HCT116 (cell line): ENCODE measurements around the gene HOXB9. TPM values are rescaled to one million over a fixed set of nuclear protein-coding genes. Genes with fewer than 3 reads are reported as not detected.

Source experiments
- ATAC-seq: fragments of 200-7000 bp; cut with Tn5 transposase; 2 replicates; pipeline ENCODE4 v1.9.1; 2020; ENCODE audit warnings: mild to moderate bottlenecking, moderate library complexity
- BruUV-seq: library from RNA; stranded (reverse); fragments of 400-500 nt; replicated peaks from 2 replicates; lab custom pipeline; 2021; lab: Mats Ljungman, UMichigan
- CTCF ChIA-PET: fragments of 300-600 bp; sonication (Branson Sonifier 250); formaldehyde crosslinking; loops from one replicate; lab custom pipeline; 2021; ENCODE audit warnings: antibody characterized with exemption; lab: Charles Lee
- POLR2A ChIA-PET: fragments of 300-600, 350-600 bp; sonication (Branson Sonifier 250); formaldehyde crosslinking; loops from one replicate; lab custom pipeline; 2021; ENCODE audit warnings: antibody characterized with exemption; lab: Charles Lee
- RAD21 ChIA-PET, 2 experiments: fragments of 300-600 bp; sonication (Branson Sonifier 250); formaldehyde crosslinking; loops; one replicate each; lab custom pipeline; 2023; ENCODE audit warnings: low total read pairs in 2 of 2; ENCODE audit not compliant: uncharacterized antibody in 2 of 2, unreplicated experiment in 2 of 2, low non-redundant PET in 1 of 2; lab: Charles Lee
- DNase-seq: peaks from one replicate; pipeline ENCODE4 v3.0.0-alpha.2; 2010; ENCODE audit warnings: low read depth, low spot score
- H2AFZ ChIP-seq: fragments of 200-600 bp; shearing (Covaris generic), sonication (generic); 2 replicates; pipeline ENCODE4 v1.6.1; 2017; ENCODE audit warnings: low read depth, mixed run types, mixed read lengths, antibody characterized with exemption, low read length; ENCODE audit not compliant: poor library complexity, severe bottlenecking
- H3K27ac ChIP-seq: 2 replicates; pipeline ENCODE4 v1.5.1; 2012; ENCODE audit warnings: low read depth, low read length
- H3K27me3 ChIP-seq: fragments of 200-600 bp; sonication (generic); 2 replicates; pipeline ENCODE4 v1.6.1; 2016; ENCODE audit warnings: mixed run types, low read length, mixed read lengths; ENCODE audit not compliant: insufficient read depth
- H3K36me3 ChIP-seq, 2 experiments: fragments of 200-500 bp in 1 of 2; fragments of 200-600 bp in 1 of 2; sonication (Bioruptor generic) in 1 of 2; sonication (generic) in 1 of 2; 2 replicates each; pipeline versions ENCODE4 v1.5.1 to v1.6.1; 2014 to 2016; ENCODE audit warnings: low read length in 2 of 2, inconsistent platforms in 1 of 2, mixed read lengths in 1 of 2, mixed run types in 1 of 2; ENCODE audit not compliant: insufficient read depth in 2 of 2, control insufficient read depth in 1 of 2
- H3K4me1 ChIP-seq, 2 experiments: fragments of 200-600 bp in 1 of 2; sonication (generic) in 1 of 2; 2 replicates each; pipeline versions ENCODE4 v1.5.1 to v1.6.1; 2012 to 2017; ENCODE audit warnings: low read length in 2 of 2, inconsistent platforms in 1 of 2, mild to moderate bottlenecking in 1 of 2, mixed read lengths in 1 of 2, mixed run types in 1 of 2, moderate library complexity in 1 of 2; ENCODE audit not compliant: insufficient read depth in 2 of 2, control insufficient read depth in 1 of 2
- H3K4me2 ChIP-seq: fragments of 200-600 bp; sonication (generic); 2 replicates; pipeline ENCODE4 v1.6.1; 2017; ENCODE audit warnings: mixed run types, low read length, mixed read lengths
- H3K4me3 ChIP-seq, 2 experiments: fragments of 200-600 bp in 1 of 2; sonication (generic) in 1 of 2; replicated peaks in 1 of 2; 2 replicates each; pipeline ENCODE4 v1.5.1; 2011 to 2016; ENCODE audit warnings: low read length in 2 of 2, control low read depth in 1 of 2, low read depth in 1 of 2, mild to moderate bottlenecking in 1 of 2, mixed read lengths in 1 of 2, mixed run types in 1 of 2
- H3K79me2 ChIP-seq: fragments of 200-600 bp; sonication (generic); 2 replicates; pipeline ENCODE4 v1.6.1; 2017; ENCODE audit warnings: mild to moderate bottlenecking, mixed run types, low read length, moderate library complexity, mixed read lengths; ENCODE audit not compliant: insufficient read depth
- H3K9ac ChIP-seq: fragments of 200-600 bp; sonication (generic); 2 replicates; pipeline ENCODE4 v1.6.1; 2016; ENCODE audit warnings: low read length, mixed read lengths
- H3K9me2 ChIP-seq: fragments of 200-600 bp; sonication (generic), shearing (Covaris generic); 2 replicates; pipeline ENCODE4 v1.6.1; 2017; ENCODE audit warnings: mixed run types, mild to moderate bottlenecking, moderate library complexity; ENCODE audit not compliant: insufficient read depth
- H3K9me3 ChIP-seq, 2 experiments: fragments of 200-500 bp in 1 of 2; fragments of 200-600 bp in 1 of 2; sonication (Bioruptor generic) in 1 of 2; sonication (generic) in 1 of 2; 2 replicates each; pipeline ENCODE4 v1.6.1; 2014 to 2017; ENCODE audit warnings: low read length in 2 of 2, mixed read lengths in 2 of 2, inconsistent platforms in 1 of 2, low read depth in 1 of 2, mild to moderate bottlenecking in 1 of 2, mixed run types in 1 of 2, moderate library complexity in 1 of 2; ENCODE audit not compliant: control insufficient read depth in 1 of 2, insufficient read depth in 1 of 2
- H4K20me1 ChIP-seq: fragments of 200-600 bp; sonication (generic), shearing (Covaris generic); 2 replicates; pipeline ENCODE4 v1.6.1; 2017; ENCODE audit warnings: mixed run types, mild to moderate bottlenecking, moderate library complexity; ENCODE audit not compliant: insufficient read depth
- ELF1 ChIP-seq: IDR thresholded peaks from 2 replicates; pipeline ENCODE4 v1.6.1; 2012; ENCODE audit warnings: low read depth, borderline replicate concordance
- EZH2phosphoT487 ChIP-seq: fragments of 200-600 bp; IDR thresholded peaks from 2 replicates; pipeline ENCODE4 v1.6.1; 2018; ENCODE audit warnings: antibody characterized with exemption, borderline replicate concordance
- RAD21 ChIP-seq: IDR thresholded peaks from 2 replicates; pipeline ENCODE4 v1.6.1; 2012; ENCODE audit warnings: low read depth, mild to moderate bottlenecking
- intact Hi-C: fragments of 100-400 bp; cut with micrococcal nuclease; formaldehyde crosslinking; loops from 2 replicates; pipeline ENCODE4 v1.10.0; 2022
- total RNA-seq: library from RNA; stranded (reverse); gene quantifications from one replicate; pipeline ENCODE4 v1.2.1, GENCODE V29; 2021; ENCODE audit not compliant: unreplicated experiment
- TF ChIP-seq, protein P1 (sequence below), 3 experiments: fragments of 200-600 bp in 1 of 3; sonication (generic) in 1 of 3; IDR thresholded peaks in 2 of 3; conservative IDR thresholded peaks in 1 of 3; 2 replicates each; pipeline ENCODE4 v1.5.1; 2012 to 2017; ENCODE audit warnings: low read depth in 2 of 3, low read length in 2 of 3, antibody characterized with exemption in 1 of 3, borderline replicate concordance in 1 of 3, control low read depth in 1 of 3, mild to moderate bottlenecking in 1 of 3, mixed read lengths in 1 of 3, mixed run types in 1 of 3, moderate library complexity in 1 of 3; ENCODE audit not compliant: insufficient read depth in 1 of 3
- TF ChIP-seq, protein P2 (sequence below): IDR thresholded peaks from 2 replicates; pipeline ENCODE4 v1.6.1; 2012
- TF ChIP-seq, protein P3 (sequence below): IDR thresholded peaks from 2 replicates; pipeline ENCODE4 v1.6.1; 2011; ENCODE audit warnings: mild to moderate bottlenecking, low read length, moderate library complexity; ENCODE audit not compliant: insufficient replicate concordance; ENCODE audit errors: extremely low read depth

The HOXB9 gene
- total RNA-seq, 1 experiment from 2014 or later: 40.1 TPM

DNA sequence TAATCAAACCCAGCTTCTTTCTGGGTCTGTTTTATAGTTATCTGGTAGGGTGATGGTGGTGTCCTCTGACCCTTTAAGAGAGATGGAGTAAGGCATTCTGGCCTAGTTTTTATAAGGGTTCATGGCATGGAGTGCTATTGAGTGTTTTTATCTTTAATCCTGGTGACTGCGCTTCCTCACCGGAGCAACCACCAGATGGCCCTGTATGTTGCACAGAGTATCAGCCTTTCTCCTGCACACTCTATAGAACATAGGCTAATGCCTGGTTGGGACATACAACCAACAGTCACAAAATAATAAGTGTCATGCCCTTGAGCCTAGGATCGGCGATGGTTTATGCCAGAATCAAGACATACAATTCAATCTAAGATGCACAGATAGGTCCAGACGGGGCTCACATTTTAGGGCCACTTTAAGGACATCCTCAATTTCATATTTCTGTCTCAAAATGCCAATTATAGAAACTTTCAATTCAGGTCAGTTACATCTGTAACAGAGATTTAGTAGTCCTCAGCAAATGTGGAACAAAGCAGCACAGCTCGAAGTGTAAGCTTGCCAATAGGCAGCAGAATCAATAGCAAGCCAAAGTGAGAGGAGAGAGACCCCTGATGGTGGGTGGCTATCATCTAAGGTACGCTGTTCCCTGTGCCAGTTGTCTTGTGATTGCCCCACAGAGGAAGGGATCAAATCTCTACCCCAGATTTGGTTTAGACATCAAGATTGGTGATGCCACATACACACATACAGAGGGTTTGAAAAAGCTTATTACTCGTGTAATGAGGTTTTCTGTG is 37.2 kb upstream of the HOXB9 start:
- no peaks in the 10 kb centered on the region for H3K9me3 ChIP-seq
- no peak overlapping the region for H2AFZ ChIP-seq
- CTCF ChIA-PET: interaction anchor here (0.9 to 1.4 kb wide), 3 partner anchors 8 to 216 kb away, joined by 3 to 5 read pairs (median 3); no protein-coding TSS in a partner anchor
- intact Hi-C loops: no loop called here
- TF ChIP-seq ELF1: no peak
- TF ChIP-seq, protein P1, sequence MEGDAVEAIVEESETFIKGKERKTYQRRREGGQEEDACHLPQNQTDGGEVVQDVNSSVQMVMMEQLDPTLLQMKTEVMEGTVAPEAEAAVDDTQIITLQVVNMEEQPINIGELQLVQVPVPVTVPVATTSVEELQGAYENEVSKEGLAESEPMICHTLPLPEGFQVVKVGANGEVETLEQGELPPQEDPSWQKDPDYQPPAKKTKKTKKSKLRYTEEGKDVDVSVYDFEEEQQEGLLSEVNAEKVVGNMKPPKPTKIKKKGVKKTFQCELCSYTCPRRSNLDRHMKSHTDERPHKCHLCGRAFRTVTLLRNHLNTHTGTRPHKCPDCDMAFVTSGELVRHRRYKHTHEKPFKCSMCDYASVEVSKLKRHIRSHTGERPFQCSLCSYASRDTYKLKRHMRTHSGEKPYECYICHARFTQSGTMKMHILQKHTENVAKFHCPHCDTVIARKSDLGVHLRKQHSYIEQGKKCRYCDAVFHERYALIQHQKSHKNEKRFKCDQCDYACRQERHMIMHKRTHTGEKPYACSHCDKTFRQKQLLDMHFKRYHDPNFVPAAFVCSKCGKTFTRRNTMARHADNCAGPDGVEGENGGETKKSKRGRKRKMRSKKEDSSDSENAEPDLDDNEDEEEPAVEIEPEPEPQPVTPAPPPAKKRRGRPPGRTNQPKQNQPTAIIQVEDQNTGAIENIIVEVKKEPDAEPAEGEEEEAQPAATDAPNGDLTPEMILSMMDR (IDR thresholded peaks at IDR 0.05 in 2 of 3, conservative IDR thresholded peaks at IDR 0.05 in 1 of 3; ENCODE audit: borderline replicate concordance in 1 of 3, insufficient read depth in 1 of 3, low read depth in 2 of 3, low read length in 2 of 3): peak; percentile 8 to 44 (median 38); a peak in 3 of 6 replicates
- TF ChIP-seq RAD21: peak; percentile 16; the same call in 1 of the 2 replicates
- TF ChIP-seq EZH2phosphoT487: no peak
- TF ChIP-seq, protein P2, sequence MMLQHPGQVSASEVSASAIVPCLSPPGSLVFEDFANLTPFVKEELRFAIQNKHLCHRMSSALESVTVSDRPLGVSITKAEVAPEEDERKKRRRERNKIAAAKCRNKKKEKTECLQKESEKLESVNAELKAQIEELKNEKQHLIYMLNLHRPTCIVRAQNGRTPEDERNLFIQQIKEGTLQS: no peak
- TF ChIP-seq, protein P3, sequence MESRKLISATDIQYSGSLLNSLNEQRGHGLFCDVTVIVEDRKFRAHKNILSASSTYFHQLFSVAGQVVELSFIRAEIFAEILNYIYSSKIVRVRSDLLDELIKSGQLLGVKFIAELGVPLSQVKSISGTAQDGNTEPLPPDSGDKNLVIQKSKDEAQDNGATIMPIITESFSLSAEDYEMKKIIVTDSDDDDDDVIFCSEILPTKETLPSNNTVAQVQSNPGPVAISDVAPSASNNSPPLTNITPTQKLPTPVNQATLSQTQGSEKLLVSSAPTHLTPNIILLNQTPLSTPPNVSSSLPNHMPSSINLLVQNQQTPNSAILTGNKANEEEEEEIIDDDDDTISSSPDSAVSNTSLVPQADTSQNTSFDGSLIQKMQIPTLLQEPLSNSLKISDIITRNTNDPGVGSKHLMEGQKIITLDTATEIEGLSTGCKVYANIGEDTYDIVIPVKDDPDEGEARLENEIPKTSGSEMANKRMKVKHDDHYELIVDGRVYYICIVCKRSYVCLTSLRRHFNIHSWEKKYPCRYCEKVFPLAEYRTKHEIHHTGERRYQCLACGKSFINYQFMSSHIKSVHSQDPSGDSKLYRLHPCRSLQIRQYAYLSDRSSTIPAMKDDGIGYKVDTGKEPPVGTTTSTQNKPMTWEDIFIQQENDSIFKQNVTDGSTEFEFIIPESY: no peak
- no peaks in the 10 kb centered on the region for H3K27me3 ChIP-seq
- H3K9me2 ChIP-seq: no peaks in the 10 kb centered on the region
- DNase-seq (no peak), ATAC-seq (peak; percentile 85)
- no peaks in the 10 kb centered on the region for H3K79me2 ChIP-seq
- H3K4me1 ChIP-seq: no peaks in the 10 kb centered on the region
- H3K27ac ChIP-seq: no peak overlapping the region
- H3K36me3 ChIP-seq: no peaks in the 10 kb centered on the region
- no peak overlapping the region for H3K4me2 ChIP-seq
- POLR2A ChIA-PET: no interaction called here
- no peak overlapping the region for H3K4me3 ChIP-seq
- H3K9ac ChIP-seq: no peak overlapping the region
- no peaks in the 10 kb centered on the region for H4K20me1 ChIP-seq
- RAD21 ChIA-PET: no interaction called here
- BruUV-seq: no TSS peak
